Kidney (tissue), 14 donors: Measurements from ENCODE around the gene HOXD4. TPM values are rescaled to one million over a fixed set of nuclear protein-coding genes. Genes with fewer than 3 reads are reported as not detected.

Experiments used
- DNase-seq, 5 donors: peaks; one replicate each; pipeline ENCODE4 v3.0.0-alpha.2; 2013 to 2020
- FAIRE-seq: peaks from 2 replicates; lab custom pipeline; 2012; peaks lifted over from hg19 to GRCh38; lab: Jason Lieb, UNC
- H3K27ac ChIP-seq, 2 donors: one replicate each; pipeline ENCODE4 v1.7.0; 2013; ENCODE audit warnings: low read depth in 2 of 2, low read length in 2 of 2, inconsistent platforms in 1 of 2
- H3K27me3 ChIP-seq: one replicate; pipeline ENCODE4 v1.7.1; 2013; ENCODE audit warnings: low read length, inconsistent platforms; ENCODE audit not compliant: control insufficient read depth, insufficient read depth
- H3K36me3 ChIP-seq, 3 donors: one replicate each; pipeline versions ENCODE4 v1.7.0 to v1.7.1; 2013; ENCODE audit warnings: low read length in 3 of 3, control low read depth in 1 of 3, inconsistent platforms in 1 of 3; ENCODE audit not compliant: insufficient read depth in 3 of 3, control insufficient read depth in 2 of 3
- H3K4me1 ChIP-seq, 3 donors: one replicate each; pipeline versions ENCODE4 v1.7.0 to v1.7.1; 2013; ENCODE audit warnings: low read length in 3 of 3, inconsistent platforms in 1 of 3, low read depth in 1 of 3; ENCODE audit not compliant: control insufficient read depth in 2 of 3, insufficient read depth in 2 of 3
- H3K4me3 ChIP-seq, 3 donors: one replicate each; pipeline versions ENCODE4 v1.7.0 to v1.8.1; 2013; ENCODE audit warnings: low read length in 3 of 3, control low read depth in 1 of 3, inconsistent platforms in 1 of 3
- H3K9ac ChIP-seq, 3 donors: one replicate each; pipeline versions ENCODE4 v1.7.0 to v1.7.1; 2013; ENCODE audit warnings: low read length in 3 of 3, control low read depth in 1 of 3, inconsistent platforms in 1 of 3
- H3K9me3 ChIP-seq, 3 donors: one replicate each; pipeline versions ENCODE4 v1.7.0 to v1.7.1; 2013; ENCODE audit warnings: low read length in 3 of 3, control low read depth in 1 of 3, inconsistent platforms in 1 of 3; ENCODE audit not compliant: control insufficient read depth in 2 of 3, insufficient read depth in 1 of 3
- CTCF ChIP-seq: IDR thresholded peaks from 3 replicates; pipeline ENCODE4 v1.5.1; 2012; ENCODE audit warnings: mild to moderate bottlenecking, moderate library complexity, borderline replicate concordance; ENCODE audit not compliant: insufficient read depth; ENCODE audit errors: extremely low read depth
- intact Hi-C: fragments of 100-400 bp; cut with DNase I; formaldehyde crosslinking; loops from one replicate; pipeline ENCODE4 v1.11.1; 2022
- polyA plus RNA-seq: library from polyadenylated mRNA; stranded (reverse); fragments of 350-450 nt; fragmentation: Illumina TruSeq; extraction: RNeasy Lipid Tissue Mini Kit (QIAGEN cat#74804); gene quantifications from one replicate; pipeline ENCODE4 v1.2.3, GENCODE V29; 2014; ENCODE audit warnings: low read depth, low replicate concordance; ENCODE audit not compliant: insufficient read depth
- total RNA-seq: library from RNA; stranded (reverse); fragmentation: NEBNext Ultra II Directional; extraction: Animal tissue kit (Norgen Biotek cat#: 25700); gene quantifications from one replicate; pipeline ENCODE4 v1.2.1, GENCODE V29; 2021
- donor health status: control.
- donor health status: control.
- donor health status: control.
- donor health status: control.
- donor health status: control.
- donor health status: DM: yes; HTN: yes; CAD: no.
- donor health status: Normal renal cell carcinoma (clear cell type).

Gene HOXD4
- total and polyA plus RNA-seq, 2 donors from 2014 or later, result 12.1 to 27.8 TPM

- no peak for TF ChIP-seq CTCF
- Histone ChIP-seq H3K36me3 (no peaks in the 10 kb centered on the region), H3K27me3 (no peaks in the 10 kb centered on the region), H3K4me3 (peak overlapping the region in 2 of 3 donors; percentile 32 to 71), H3K27ac (peak overlapping the region; percentile 94 to 97), H3K4me1 (peaks cover 3 to 15% (median 7%) of the 10 kb centered on the region in 3 donors), H3K9me3 (no peaks in the 10 kb centered on the region), H3K9ac (peak overlapping the region in 2 of 3 donors; percentile 88 to 95)
- FAIRE-seq (no peak), DNase-seq (peak; percentile 51 to 92 (median 72))
- intact Hi-C loops, result no loop called here
These were observed 16.3 kb upstream of the HOXD4 start for GRCh38 chr2:176135035-176135440.

GRCh38 chr2:176136374-176137251, 14.7 kb upstream of the HOXD4 start:
- no peak for TF ChIP-seq CTCF
- peak overlapping the region; percentile 71 to 87 (median 84) for H3K4me3 ChIP-seq
- H3K9me3 ChIP-seq, result no peaks in the 10 kb centered on the region
- intact Hi-C loops, result no loop called here
- no peaks in the 10 kb centered on the region for H3K27me3 ChIP-seq
- peaks cover 3 to 24% (median 12%) of the 10 kb centered on the region in 3 donors for H3K4me1 ChIP-seq
- H3K27ac ChIP-seq, result peak overlapping the region; percentile 94 to 97
- DNase-seq (peak; percentile 81 to 96 (median 93)), FAIRE-seq (no peak)
- H3K36me3 ChIP-seq, result no peaks in the 10 kb centered on the region
- peak overlapping the region; percentile 88 to 97 (median 95) for H3K9ac ChIP-seq

- Histone ChIP-seq H3K4me3 (peak overlapping the region; percentile 71 to 84 (median 73)), H3K36me3 (no peaks in the 10 kb centered on the region), H3K4me1 (peaks cover 6 to 24% (median 16%) of the 10 kb centered on the region in 3 donors), H3K27me3 (no peaks in the 10 kb centered on the region), H3K27ac (peak overlapping the region; percentile 94 to 97), H3K9me3 (no peaks in the 10 kb centered on the region), H3K9ac (peak overlapping the region; percentile 80 to 97 (median 95))
- TF ChIP-seq CTCF, result no peak
- FAIRE-seq (no peak), DNase-seq (no peak)
- intact Hi-C loops, result no loop called here
These were observed 14.1 kb upstream of the HOXD4 start for GRCh38 chr2:176137252-176137580.
